RWPE1 (cell line): ENCODE measurements around the gene RAB24.

ENCODE experiments used
- CTCF ChIA-PET: fragments of 350-600 bp; sonication (Branson Sonifier 250); formaldehyde crosslinking; extraction: SDS; loops from one replicate; lab custom pipeline; 2021; lab: Yijun Ruan, JAX
- POLR2A ChIA-PET: fragments of 400-600 bp; formaldehyde crosslinking; extraction: SDS; loops from one replicate; lab custom pipeline; 2020; ENCODE audit warnings: antibody characterized with exemption; ENCODE audit not compliant: low non-redundant PET; lab: Yijun Ruan, JAX
- DNase-seq: peaks from one replicate; pipeline ENCODE4 v3.0.0; 2012; ENCODE audit warnings: low spot score
- H3K27ac ChIP-seq: fragments of 450-650 bp; 2 replicates; pipeline ENCODE4 v1.5.1; 2017
- CTCF ChIP-seq: fragments of 450-650 bp; conservative IDR thresholded peaks from 2 replicates; pipeline ENCODE4 v1.5.1; 2017; ENCODE audit warnings: low read depth, mild to moderate bottlenecking

RAB24 gene

GRCh38 chr5:177271113-177271512 is 32.4 kb downstream of the RAB24 start:
- TF ChIP-seq CTCF = no peak
- ChIA-PET CTCF (interaction anchor here (1.2 to 1.8 kb wide), 2 partner anchors 142 to 158 kb away, joined by 3 to 5 read pairs; no protein-coding TSS in a partner anchor), POLR2A (no interaction called here)
- H3K27ac ChIP-seq = no peak overlapping the region
- no peak for DNase-seq

GRCh38 chr5:177270653-177271052 is 32.9 kb downstream of the RAB24 start:
- no peak for TF ChIP-seq CTCF
- DNase-seq = no peak
- POLR2A ChIA-PET = no interaction called here
- no peak overlapping the region for H3K27ac ChIP-seq
- CTCF ChIA-PET = interaction anchor here (1.2 to 1.8 kb wide), 2 partner anchors 141 to 157 kb away, joined by 3 to 5 read pairs; no protein-coding TSS in a partner anchor

GRCh38 chr5:177269976-177270375 is 33.5 kb downstream of the RAB24 start:
- CTCF ChIA-PET = interaction anchor here (1.2 to 1.8 kb wide), 2 partner anchors 141 to 156 kb away, joined by 3 to 5 read pairs; no protein-coding TSS in a partner anchor
- no peak for TF ChIP-seq CTCF
- POLR2A ChIA-PET = no interaction called here
- peak; percentile 24 for DNase-seq
- no peak overlapping the region for H3K27ac ChIP-seq

- DNase-seq = no peak
- no peak for TF ChIP-seq CTCF
- CTCF ChIA-PET = interaction anchor here (1.8 kb wide), 1 partner anchor 156 kb away, joined by 5 read pairs; no protein-coding TSS in a partner anchor
- no peak overlapping the region for H3K27ac ChIP-seq
- POLR2A ChIA-PET = interaction anchor here (0.6 kb wide), 1 partner anchor 15 kb away, joined by 3 read pairs; no protein-coding TSS in a partner anchor
These were observed 34.2 kb downstream of the RAB24 start for GRCh38 chr5:177269232-177269895.

- ChIA-PET CTCF (interaction anchor here (0.6 kb wide), 1 partner anchor 178 kb away, joined by 3 read pairs; no protein-coding TSS in a partner anchor), POLR2A (no interaction called here)
- TF ChIP-seq CTCF = no peak
- H3K27ac ChIP-seq = no peak overlapping the region
- no peak for DNase-seq
These were observed 38.1 kb downstream of the RAB24 start for GRCh38 chr5:177265395-177265794.

- no peak for DNase-seq
- ChIA-PET CTCF (interaction anchor here (1.3 to 1.9 kb wide), 2 partner anchors 150 to 152 kb away, joined by 4 read pairs; no protein-coding TSS in a partner anchor), POLR2A (interaction anchor here (0.6 kb wide), 2 partner anchors 21 to 50 kb away, joined by 3 to 9 read pairs; no protein-coding TSS in a partner anchor)
- H3K27ac ChIP-seq = no peak overlapping the region
- no peak for TF ChIP-seq CTCF
These were observed 39.3 kb downstream of the RAB24 start for GRCh38 chr5:177264178-177264577.
